ENCODE data around the gene ZFP92.
"Not testable (repeated sequence)": the region's sequence is repeated elsewhere in the genome, so short reads cannot be mapped to it uniquely, and the experiment has no call there.

Gene ZFP92

DNA sequence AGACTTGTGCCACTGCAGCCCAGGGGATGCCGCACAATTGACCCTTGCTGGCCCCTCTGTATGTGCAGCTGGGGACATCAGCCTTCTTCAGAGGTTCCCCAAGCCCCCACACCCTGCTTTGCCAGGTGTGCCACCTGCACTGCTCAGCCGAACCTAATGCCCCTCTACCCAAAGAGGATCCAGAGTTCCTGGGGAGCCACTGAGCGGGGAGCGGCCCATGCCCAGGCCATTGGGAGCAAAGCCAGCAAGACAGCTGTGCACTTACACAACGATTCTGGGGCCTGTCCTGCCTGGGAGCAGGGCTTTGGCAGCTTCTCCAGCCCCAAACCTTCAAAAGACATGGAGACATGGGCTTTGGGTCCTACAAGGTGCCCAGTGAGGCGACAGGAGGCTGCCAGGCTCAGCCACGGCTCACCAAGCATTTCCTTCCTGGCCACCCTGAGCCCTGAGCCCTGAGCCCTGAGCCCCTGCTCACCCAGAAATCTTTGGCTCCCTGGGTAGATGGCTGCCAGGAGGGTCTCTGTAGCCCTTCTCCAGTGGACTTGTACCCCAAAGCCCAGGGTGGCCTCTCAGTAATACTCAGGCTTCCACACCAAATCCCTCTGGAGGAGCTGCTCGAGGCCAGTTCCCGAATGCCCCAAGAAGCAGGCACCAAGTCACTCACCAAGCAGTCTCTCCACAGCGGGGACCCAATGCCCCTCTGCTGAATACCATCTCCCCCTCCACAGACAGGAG lies 23.1 kb upstream of the ZFP92 start:
- peak; percentile 42 for DNase-seq

DNA sequence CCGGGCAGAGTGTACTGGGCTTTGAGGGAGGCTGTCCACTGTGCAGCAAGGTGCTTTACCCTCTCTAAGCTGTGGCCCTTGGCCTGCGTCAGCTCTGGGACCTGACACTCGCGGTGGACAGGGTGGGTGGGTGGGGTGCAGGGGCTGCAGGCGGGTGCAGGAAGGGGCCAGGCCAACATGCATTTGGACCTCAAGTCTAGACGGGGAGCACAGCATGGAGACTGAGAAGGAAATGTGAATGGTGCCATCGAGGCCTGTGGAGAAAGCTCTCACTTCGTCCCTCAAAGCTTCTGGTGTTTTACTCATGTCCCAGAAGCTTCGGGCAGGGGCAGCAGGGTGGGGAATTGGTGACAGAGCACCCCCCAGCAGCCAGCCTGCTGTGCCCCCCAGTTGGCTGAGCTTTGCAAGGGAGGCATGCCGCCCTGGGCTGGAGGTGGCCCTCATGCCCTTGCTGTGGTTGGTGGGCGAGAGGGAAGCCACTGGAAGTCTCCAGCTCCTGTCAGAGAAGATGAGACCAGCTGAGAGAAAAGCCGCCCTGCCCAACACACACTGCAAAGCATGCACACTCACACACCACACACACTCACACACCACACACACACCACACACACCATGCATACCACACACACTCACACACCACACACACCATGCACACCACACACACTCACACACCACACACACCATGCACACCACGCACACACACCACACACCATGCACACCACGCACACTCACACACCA lies 22.4 kb upstream of the ZFP92 start:
- peak; percentile 29 for DNase-seq

GRCh38 chrX:153389460-153389768 lies 21.9 kb upstream of the ZFP92 start:
- not testable (repeated sequence) for DNase-seq

GRCh38 chrX:153392642-153393321 lies 18.5 kb upstream of the ZFP92 start:
- peak; percentile 31 for DNase-seq

DNA sequence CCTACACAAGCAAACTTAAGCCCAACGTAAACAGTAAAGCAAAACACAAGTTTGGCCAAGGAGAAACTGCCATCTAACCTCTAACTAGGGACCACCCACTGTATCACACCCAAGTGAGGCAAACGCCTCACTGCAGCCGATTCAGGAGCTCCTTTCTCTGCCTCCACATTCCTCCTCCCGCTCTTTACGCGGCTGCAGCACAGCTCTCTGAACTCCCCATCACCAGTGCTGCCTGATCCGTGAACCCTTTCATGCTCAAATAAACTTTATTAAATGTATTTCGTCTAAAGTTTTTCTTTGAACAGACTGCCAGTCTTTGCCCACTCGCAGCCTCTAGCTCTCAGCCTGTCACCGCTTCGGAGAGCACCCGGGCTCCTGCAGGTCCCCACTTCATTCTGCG lies 16.7 kb upstream of the ZFP92 start:
- DNase-seq, result no peak

DNA sequence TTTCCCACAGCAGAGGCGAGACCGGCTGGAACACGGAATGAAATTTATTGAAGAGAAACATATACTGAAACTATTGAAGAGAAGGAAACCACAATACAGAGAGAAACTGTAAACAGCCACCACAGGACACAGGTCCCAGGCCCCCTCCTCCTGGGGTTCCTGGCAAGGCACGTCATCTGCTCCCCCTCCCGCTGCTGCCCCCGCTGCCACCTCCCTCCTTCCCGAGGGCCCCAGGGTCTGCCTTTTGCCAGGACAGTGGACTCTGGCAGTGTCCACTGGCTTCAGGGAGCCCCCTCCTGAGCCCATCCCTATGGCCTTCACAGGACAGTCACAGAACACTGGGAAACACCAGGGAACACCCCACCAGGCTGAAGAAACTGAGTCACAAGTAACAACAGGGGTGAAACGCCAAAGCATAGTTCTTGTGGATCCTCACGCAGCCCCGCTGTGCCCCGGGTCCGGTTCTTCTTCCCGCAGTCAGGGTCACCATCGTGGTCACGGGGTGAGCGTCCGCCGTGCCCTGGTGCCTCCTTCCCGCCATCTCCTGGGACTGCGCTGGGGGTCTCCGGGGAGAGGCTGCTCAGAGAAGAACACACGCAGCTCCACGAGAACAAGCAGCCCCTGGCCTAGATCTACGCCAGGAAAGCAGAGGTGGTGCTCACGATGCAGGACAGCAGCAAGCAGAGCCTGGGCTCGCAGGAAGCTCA lies 15.5 kb upstream of the ZFP92 start:
- no peak for DNase-seq

GRCh38 chrX:153396320-153397195 lies 14.7 kb upstream of the ZFP92 start:
- DNase-seq, result no peak

- no peak for DNase-seq
Observed at GRCh38 chrX:153397256-153397960, 13.9 kb upstream of the ZFP92 start.

DNA sequence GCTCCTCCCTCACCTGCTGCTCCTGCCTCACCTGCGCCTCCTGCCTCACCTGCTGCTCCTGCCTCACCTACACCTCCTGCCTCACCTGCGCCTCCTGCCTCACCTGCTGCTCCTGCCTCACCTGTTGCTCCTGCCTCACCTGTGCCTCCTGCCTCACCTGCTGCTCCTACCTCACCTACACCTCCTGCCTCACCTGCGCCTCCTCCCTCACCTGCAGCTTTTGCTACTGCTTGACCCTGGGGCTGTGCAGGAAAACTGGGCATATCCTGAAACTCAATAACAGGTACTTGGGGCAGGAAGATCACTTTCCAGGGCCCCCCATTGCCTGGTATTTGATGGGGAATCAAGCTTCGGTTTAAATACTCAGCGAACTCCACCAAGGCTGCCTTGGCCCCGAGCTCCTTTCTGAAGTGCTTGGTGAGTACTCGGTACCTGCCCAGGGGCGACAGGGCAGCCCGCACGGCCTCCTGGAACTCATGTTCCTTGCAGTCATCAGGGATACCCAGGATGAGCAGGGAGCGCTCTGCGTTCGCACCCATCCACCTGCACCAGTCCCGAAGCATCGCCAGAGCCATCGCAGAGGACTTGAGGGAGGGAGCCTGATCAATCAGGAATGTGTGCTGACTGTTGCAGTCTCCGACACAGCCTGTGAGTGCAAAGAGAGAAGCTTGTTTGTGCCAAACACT lies 12.9 kb upstream of the ZFP92 start:
- DNase-seq, result no peak

DNA sequence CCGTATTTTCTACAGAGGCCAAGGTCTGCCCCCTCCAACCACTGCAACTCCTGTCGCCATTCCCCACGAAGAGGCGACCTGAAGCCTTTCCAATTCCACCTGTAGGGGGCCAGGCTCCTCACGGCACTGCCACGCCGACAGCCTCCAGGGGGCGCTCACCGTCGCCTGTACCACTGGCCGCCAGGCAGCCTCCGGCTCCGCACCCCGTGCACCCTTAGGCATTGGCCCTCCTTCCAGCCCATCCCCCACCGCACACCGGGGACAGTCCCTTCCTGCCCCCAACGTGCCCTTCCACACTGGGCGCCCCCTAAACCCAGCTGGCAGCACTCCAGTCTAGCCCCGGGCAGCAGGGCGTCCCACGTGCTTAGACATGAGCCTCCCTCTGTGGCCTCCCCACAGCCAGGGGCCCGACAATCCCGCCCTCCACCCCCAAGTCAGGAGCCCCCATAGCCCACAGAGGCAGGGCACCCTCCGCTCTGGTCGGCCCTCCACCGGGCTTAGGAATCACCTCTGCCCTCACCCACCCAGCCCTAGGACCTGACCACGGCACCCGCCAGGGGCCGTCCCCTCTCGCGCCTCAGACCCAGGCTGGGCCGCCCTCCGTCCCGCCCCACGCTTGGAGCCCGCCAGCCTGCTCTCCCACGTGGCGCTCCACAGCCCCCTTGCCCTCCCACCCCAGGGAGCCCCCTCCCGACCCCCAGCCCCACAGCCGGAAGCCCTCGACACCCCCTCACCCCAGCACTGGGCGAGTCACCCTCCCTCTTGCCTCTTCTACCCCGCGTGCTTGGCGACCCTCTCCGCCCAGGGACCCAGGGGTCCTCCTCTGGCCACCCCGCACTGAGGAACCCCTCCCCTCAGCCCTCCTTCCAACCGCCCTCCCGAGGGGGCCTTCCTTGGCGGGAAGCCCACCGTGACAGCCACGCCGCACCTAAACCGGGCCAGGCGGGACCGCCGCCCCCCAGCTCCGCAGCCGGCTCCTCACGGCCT lies 10.8 kb upstream of the ZFP92 start:
- DNase-seq, result no peak

DNA sequence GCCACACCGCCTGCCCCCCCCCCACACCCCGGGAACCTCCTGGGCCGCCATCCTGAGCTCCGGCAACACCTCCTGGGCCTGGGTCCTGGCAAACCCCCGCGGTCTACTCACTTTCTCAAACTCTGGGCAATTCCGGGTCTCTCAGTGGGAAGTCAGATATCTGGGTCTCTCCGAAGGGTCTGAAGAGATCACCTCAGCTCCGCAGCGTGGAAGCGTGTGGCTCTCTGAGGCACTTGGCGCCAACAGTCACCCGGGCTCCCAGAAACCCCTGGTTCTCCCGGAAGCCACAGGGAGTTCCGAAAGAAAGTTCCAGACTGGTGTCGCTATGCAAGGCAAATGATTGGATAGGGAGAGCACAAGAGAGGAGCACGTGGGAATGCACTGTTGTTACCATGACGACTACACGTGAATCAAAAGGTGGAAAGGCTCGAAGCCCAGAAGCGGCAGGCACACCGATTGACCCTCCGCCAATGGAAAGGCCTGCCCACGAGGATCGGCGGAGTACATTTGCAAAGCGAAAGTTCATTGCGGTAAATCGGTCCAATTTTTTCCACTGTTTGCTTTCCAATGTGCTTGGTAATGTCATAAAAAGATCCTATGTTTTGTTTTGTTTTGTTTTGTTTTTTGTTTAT lies 10.0 kb upstream of the ZFP92 start, which contains the start of gene PNMA6E:
PNMA6E (minus strand) TSS at position 218 of the 632 bp plus-strand sequence. CDS start 2,501 bp downstream, outside the sequence.
- DNase-seq, result no peak

- DNase-seq, result peak; percentile 24
Observed at GRCh38 chrX:153404333-153404732, 6.9 kb upstream of the ZFP92 start.

GRCh38 chrX:153405426-153405825 lies 5.8 kb upstream of the ZFP92 start:
- DNase-seq, result peak; percentile 23

DNA sequence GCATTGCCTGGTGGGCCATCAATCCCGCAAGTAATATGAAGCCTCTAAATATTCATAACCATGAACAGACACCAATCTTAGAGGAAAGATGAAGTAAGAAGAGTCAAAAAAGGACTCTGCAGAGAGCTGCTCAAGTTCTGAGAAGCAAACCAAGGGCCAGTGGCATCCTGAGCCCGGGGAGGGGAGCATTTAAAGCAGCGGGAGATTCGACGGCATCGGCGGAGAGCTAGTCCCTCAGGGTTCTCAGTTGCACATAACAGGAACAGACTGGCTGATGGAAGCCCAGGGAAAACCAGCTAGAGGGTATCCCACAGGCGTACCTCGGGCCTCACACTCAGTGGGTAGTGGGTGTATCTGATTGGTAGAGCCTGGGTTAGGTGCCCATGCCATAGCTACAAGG lies 5.3 kb upstream of the ZFP92 start:
- DNase-seq, result peak; percentile 50

DNA sequence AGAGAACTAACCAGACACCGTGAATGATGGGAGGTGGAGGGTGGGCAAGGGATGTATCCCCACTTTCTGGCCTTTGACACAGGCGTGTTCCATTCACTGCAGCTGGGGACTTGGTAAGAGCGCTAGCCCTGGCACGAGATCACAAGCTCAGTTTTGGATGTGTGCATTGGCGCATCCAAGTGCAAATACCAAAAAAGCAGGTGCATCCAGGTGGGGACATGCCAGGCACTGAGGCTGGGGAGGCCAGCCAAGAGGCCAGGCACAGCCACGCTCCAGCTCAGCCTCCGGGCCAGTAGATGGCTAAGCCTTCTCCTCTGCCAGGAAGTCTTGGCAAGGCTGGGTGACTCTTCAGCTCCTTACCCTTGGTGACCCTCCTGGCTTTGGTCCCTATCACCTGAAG lies 4.4 kb upstream of the ZFP92 start:
- DNase-seq, result peak; percentile 31

- DNase-seq, result peak; percentile 22
Observed at GRCh38 chrX:153407736-153408135, 3.5 kb upstream of the ZFP92 start.

DNA sequence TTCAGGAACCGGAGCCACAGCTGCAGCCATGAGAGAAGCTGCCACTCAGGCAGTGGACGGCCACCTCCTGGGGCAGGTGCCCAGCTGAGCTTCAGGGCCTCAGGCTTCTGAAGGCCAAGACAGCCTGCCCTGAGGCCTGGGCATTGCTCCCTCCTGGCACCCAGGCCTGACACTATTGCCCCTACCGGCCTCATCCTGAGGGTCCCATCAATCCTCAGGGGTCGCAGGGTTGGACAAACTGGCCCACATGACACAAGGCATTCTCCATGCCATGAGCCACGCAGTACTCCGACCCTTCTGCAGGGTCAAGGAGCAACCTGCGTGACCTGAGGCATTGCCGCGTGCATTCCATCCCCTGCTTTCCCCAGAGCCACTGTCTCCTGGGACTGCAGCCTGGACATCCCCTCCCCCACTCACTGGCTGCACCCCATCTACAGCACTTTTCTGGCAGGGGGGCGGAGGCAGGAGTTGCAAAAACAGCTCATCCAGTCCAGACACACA lies 3.0 kb upstream of the ZFP92 start:
- DNase-seq, result peak; percentile 37

DNA sequence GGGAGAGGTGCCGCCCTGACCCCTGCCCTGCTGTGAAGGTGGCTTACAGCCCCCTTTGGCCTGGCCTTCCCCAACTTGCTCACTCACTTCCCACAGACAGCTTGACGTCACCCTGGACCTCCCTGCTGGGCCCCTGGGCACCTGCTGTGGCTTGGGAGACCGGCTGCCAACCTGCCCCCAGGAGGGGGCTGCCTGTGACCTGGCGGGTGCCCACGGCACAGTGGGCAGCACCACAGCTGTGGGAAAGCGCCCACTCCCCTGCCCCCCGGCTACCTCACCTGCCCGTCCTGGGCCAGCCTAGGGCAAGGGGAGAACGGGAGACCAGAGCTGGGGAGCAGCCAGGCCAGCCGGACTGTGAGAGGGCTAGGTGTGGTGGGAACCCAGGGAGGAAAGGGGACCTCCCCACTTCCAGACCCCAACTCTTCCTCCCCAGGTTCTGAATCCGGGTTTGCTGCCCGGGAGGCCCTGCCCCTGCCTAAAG lies 2.4 kb upstream of the ZFP92 start:
- DNase-seq, result peak; percentile 49

All from islet precursor cell (in vitro differentiated cells).